ENCODE data around the gene COL27A1.

COL27A1 gene

GRCh38 chr9:114290561-114290986 is 135.2 kb downstream of the COL27A1 start:
- DNase-seq = no peak

GRCh38 chr9:114291064-114291474 is 135.7 kb downstream of the COL27A1 start:
- DNase-seq = peak; percentile 32

GRCh38 chr9:114291886-114292590 is 136.7 kb downstream of the COL27A1 start:
- DNase-seq = no peak

- DNase-seq = no peak
These were observed 139.3 kb downstream of the COL27A1 start for GRCh38 chr9:114294664-114295063.

- no peak for DNase-seq
These were observed 141.0 kb downstream of the COL27A1 start for GRCh38 chr9:114296338-114296737.

- DNase-seq = no peak
These were observed 144.2 kb downstream of the COL27A1 start for GRCh38 chr9:114299286-114300152.

- DNase-seq = no peak
These were observed 145.0 kb downstream of the COL27A1 start for GRCh38 chr9:114300153-114300845.

- no peak for DNase-seq
These were observed 145.8 kb downstream of the COL27A1 start for GRCh38 chr9:114300846-114301797.

- no peak for DNase-seq
These were observed 146.6 kb downstream of the COL27A1 start for GRCh38 chr9:114301798-114302565.

- no peak for DNase-seq
These were observed 147.4 kb downstream of the COL27A1 start for GRCh38 chr9:114302727-114303126.

GRCh38 chr9:114303571-114303970 is 148.2 kb downstream of the COL27A1 start:
- DNase-seq = no peak

- DNase-seq = no peak
These were observed 148.6 kb downstream of the COL27A1 start for GRCh38 chr9:114303977-114304376.

- no peak for DNase-seq
These were observed 149.3 kb downstream of the COL27A1 start for GRCh38 chr9:114304416-114305188.

- no peak for DNase-seq
These were observed 152.5 kb downstream of the COL27A1 start for GRCh38 chr9:114307899-114308267.

- DNase-seq = no peak
These were observed 153.1 kb downstream of the COL27A1 start for GRCh38 chr9:114308361-114308950.

- DNase-seq = no peak
These were observed 153.8 kb downstream of the COL27A1 start for GRCh38 chr9:114309096-114309495.

- no peak for DNase-seq
These were observed 155.4 kb downstream of the COL27A1 start for GRCh38 chr9:114310471-114311450.

GRCh38 chr9:114311571-114312512 is 156.5 kb downstream of the COL27A1 start:
- DNase-seq = no peak
